HG03064 (cell line): ENCODE data around the gene ATL1.
"Not testable (repeated sequence)": the region's sequence is repeated elsewhere in the genome, so short reads cannot be mapped to it uniquely, and the experiment has no call there.

ENCODE experiments used
- ATAC-seq: cut with Tn5 transposase; IDR thresholded peaks from one replicate; pipeline ENCODE4 v1.9.1; 2021; ENCODE audit warnings: low read depth; ENCODE audit not compliant: unreplicated experiment

The ATL1 gene

DNA sequence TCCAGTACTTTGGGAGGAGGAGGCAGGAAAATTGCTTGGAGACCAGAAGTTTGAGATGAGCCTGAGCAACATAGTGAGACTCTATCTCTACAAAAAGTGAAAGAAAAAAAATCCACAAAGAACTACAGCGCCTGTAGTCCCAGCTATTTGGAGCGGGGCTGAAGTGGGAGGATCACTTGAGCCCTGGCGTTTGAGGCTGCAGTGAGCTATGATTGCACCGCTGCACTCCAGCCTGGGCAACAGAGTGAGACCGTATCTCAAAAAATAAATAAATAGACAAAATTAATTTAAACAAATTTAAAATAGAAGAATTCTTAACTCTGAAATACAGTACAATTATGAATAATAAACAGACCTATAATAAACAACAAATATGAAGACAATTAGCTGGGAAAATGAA lies 40.9 kb downstream of the ATL1 start:
- no peak for ATAC-seq

DNA sequence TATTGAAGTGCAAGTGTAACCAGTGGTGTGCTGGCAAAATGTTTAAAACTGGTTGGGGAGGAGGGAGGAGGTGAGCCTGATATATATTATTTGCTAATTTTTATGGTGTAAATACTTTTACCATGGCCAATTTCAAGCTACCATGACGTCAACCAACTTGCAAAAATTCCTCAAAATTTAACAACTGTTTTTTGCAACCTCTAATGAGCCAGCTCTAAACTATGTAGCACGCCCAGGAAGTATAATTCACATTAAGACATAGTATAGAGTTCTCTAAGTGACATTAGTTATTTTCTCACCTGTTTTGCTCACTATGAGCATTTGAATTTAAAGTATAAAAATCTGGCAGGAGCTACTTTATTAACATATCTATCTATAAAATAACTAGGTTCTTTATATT lies 41.4 kb downstream of the ATL1 start:
- no peak for ATAC-seq

DNA sequence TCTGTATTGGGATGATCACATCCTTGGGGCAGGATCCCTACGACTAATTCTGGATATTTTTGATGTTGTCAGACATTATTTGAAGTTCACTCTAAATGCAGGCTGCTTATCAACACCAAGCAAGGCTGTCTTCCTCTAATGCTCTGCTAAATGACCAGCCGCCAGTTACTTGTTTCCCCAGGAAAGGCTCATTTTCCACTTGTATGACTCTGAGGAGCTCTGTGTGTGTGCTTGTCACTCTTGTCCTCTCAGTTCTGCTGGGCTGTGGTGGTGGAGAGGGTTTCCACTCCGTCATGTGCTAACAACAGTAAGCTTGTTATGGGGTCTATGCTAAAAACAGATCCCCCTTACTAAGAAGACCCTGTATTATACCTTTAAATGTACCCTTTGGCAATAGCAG lies 42.1 kb downstream of the ATL1 start:
- ATAC-seq: no peak

DNA sequence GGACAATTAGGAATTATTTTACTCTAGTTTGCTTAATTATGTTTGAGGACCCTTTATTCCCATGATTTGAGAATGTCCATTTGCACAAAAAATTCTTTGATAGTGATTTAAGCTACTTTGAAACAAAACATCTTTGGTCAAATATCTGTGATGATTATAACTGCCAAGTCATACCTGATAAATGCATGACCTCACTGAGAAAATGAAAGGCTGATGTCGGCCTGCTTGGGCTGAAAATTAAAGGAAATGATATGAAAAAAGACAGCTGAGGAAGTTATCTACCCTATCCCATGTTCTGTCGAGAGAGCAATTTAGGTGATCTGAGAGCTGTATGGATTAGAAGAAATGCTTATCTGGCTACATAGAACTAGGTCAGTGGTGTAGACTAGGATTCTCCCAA lies 43.6 kb downstream of the ATL1 start:
- ATAC-seq: no peak

DNA sequence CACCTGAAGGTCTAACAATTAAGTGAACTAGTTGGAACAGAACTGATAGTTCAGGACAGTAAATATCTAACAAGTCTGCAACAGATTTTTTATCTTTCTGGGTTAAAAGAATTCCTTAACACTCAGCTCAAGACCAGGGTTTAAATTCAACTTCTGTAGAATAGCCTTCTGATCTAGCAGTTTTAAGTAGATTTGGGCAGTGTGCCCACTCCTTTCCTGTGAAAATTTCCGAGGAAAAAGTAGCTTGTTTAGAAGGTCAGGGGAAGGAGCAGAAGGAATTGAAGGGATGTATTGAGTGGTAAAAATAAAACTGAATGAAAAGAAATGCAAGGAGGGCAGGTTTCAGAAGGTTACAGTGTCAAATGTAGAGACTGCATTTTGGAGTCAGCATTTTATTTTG lies 45.8 kb downstream of the ATL1 start:
- no peak for ATAC-seq

DNA sequence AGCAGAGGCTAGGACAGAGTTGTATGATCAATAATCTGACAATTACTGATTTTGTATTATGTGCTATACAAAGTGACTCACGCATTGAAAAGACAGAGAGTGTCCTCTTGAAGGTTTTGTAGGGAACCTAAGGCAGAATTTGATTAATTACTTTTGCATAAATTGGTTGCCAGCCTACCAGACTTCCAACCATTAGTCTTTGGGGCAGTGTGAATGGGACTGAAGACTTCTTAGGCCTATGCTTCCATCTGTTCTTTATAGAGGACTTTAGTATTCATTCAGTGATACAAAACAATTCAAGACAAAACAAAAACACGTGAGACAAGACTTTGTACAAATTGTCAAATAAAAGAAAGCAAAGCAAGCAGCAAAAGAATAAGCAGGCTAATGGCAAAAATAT lies 46.5 kb downstream of the ATL1 start:
- ATAC-seq: no peak

DNA sequence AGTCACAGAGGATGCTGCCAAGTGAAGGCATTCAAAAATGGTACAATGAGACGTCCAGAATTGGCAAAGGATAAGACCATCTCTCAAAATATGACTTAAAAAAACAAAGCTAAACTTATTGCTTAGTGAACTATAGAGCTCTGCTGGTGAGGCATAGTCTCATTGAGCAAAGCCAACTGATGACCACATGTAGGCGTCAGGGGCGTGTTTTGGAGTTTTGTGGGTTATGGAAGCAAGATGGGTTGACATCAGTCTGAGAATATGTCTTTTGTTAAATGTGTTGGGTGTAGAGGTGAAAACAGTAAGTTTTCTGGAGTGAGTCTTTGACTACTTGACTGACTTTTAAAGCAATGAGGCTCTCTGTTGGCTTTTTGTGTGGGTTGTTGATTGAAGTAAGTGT lies 47.2 kb downstream of the ATL1 start:
- ATAC-seq: no peak

DNA sequence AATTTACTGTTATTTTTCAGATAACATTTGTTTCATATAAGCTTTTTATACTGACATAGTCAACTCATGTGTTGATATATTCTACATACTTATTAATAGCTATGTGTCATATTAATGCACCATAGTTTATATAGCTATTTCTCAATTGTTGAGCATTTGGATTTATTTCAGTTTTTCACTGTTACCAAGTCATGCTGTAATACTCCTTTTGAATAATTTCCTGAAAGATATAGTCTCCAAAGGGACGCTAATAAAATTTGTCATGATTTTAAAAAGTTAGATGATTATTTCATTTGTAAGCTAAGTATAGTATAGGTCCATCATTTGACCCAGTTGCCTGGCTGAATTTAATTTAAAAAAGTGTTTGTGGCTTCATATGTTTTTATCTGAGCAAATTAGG lies 47.8 kb downstream of the ATL1 start:
- ATAC-seq: no peak

DNA sequence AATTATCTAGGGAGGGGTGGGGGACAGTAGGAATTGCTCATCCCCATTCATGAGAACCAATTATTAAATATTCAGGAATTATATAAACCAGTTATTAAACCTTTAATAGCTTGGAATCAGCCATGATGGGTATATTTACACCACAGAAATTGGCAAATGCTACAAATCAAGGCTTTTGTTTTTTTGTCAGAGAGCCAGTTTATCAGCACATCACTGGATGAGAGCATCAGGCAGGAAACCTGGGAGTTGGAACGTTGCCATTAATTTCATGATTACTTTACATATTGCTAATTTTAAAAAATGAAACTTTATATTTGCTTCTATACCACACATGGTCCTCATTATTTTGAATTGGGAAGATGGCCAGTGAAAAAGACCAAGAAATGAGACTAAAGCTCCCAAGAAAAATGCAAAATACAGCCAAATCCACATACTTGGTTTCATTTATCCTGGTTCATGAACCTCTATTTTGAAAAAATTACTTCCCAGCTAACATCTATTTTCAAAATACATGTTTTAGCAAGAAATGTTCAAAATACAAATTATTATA lies 48.4 kb downstream of the ATL1 start:
- no peak for ATAC-seq

DNA sequence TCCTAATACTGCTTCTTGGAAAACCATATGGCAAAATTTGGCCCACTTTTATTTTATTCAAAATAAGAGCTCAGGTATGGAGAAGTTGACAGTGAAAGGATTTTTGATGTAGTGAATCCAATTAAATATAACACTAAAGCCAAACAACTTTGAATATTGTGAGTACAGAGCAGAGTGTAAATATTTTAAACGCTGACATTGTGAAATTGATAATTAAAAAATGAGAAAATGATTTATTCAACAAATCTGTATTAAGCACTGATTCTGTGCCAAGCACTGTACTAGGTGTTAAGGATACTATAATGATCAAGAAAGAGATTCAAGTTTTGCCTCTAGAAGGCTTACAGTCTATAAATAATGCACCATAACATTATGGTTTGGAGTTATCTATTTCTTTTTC lies 50.5 kb downstream of the ATL1 start:
- no peak for ATAC-seq

DNA sequence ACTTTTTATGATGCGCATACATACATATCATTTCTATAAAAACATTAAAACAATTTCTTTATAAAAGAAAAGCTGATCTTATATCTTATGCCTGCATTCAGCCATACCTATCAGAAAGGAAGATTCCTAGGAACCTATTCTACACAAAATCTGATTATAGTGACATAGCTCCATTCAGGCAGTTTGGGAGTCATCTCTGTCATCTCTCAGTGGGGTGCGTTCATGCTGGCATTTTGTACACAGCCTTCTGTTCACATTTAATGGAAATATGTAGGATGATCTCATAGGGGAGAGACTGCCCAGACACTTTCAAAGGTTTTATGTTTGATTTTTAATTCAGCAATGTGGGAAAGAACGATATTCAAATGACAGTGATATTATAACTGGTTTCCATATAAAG lies 52.9 kb downstream of the ATL1 start:
- ATAC-seq: no peak

DNA sequence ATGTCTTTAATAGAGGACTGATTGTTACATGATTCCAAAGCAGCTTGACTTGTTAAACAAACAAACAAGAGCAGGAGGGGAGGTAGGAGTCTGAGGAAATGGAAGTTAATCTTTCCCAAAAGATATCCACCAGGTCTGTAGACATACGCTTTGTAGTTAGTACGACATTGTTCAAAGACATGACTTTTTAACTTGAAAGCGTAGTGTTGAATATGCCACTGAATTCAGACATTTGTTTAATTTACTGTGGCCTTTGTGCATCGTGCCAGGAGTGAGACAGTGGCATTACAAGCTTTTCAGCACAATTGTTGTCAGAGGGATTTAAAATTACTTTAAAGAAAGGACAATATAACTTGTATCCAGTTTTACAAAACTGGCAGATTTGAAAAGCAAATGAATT lies 55.1 kb downstream of the ATL1 start:
- ATAC-seq: no peak

DNA sequence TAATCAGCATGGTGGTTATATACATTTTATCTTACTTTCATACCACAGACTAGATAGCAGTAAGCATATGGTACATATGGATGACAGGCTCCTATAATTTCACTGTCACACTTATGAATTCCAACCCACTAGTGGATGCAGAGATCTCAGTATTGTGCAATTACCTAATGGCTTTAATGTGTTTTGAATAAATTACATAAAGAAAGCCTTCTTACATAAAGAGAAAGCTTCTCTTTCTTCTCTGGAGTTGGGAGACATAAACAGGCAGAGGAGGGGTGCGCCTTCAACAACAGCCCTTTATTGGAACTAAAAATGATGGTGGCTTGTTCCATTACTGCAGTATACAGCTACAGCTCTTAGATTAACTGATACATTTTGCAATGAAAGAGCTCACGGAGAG lies 55.6 kb downstream of the ATL1 start:
- no peak for ATAC-seq

DNA sequence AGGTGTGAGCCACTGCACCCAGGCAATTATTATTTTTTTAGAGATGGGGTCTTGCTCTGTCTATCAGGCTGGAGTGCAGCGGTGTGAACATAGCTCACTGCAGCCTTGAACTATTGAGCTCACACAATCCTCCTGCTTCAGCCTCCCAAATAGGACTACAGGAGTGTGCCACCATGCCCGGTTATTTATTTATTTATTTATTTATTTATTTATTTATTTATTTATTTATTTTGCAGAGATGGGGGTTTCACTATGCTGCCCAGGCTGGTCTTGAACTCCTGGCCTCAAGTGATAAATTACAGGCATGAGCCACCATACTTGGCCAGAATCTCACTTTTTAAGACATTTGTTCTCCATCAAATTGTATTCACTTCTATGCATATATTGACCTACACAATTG lies 56.3 kb downstream of the ATL1 start:
- no peak for ATAC-seq

DNA sequence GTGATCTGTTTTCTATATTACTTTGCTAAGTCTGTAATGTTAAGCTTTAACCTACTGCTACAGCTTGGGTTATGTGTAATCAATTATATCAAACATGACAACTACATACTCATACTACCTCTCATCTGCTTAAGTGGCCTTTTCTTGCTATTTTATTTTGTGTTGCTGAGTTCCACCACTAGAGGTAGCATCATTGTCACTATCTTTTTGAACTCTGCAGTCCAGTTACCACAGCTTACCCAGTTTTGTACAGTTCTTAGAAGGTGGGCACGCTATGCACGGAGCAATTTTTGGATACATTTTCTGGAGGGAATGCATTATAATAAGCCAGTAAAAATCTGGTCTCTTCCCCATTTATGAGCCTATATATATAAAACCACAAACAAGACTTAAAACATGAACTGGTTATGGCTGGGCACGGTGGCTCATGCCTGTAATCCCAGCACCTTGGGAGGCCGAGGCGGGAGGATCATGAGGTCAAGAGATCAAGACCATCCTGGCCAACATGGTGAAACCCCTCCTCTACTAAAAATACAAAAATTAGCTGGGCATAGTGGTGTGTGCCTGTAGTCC lies 59.7 kb downstream of the ATL1 start:
- ATAC-seq: no peak

DNA sequence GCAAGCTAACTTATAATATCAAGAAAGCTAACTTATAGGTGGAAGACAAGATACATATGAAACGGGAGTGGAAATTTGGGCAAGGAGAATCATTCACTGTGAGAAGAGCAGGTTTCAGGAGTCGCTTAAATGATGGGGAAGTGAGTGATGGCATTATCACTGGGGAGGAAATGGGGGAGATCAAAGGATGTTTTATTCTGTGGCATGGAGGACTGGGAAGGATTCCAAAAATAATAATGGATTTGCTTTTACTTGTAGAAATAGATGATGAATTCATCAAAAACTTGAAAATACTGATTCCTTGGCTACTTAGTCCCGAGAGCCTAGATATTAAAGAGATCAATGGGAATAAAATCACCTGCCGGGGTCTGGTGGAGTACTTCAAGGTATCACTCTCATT lies 60.4 kb downstream of the ATL1 start:
- no peak for ATAC-seq

DNA sequence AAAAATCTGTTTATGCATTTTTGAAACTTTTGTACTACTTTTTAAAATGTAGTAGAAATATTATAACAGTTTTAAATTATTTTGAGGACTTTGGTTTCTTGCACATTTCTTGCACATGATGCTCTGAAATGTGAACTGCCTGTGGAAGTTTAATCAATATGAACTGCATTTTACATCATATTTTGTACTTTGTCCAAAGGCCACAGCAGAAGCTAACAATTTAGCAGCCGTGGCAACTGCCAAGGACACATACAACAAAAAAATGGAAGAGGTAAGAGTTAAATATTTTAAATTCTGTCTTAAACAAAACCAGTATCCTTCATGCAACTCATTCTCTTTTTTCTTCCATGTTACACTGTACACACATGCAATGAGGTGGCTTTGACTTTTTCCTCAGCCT lies 63.0 kb downstream of the ATL1 start:
- no peak for ATAC-seq

DNA sequence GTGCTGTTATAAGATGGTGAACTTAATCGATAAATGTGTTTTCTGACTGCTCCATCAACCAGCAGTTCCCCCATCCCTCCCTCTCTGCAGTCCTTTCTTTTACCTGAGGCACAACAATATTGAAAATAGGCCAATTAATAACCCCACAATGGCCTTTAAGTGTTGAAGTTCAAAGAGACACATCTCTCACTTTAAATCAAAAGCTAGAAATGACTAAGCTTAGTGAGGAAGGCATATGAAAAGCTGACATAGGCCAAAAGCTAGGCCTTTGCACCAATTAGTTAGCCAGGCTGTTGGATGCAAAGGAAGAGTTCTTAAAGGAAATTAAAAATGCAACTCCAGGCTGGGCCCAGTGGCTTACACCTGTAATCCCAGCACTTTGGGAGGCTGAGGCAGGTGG lies 64.5 kb downstream of the ATL1 start:
- ATAC-seq: no peak

DNA sequence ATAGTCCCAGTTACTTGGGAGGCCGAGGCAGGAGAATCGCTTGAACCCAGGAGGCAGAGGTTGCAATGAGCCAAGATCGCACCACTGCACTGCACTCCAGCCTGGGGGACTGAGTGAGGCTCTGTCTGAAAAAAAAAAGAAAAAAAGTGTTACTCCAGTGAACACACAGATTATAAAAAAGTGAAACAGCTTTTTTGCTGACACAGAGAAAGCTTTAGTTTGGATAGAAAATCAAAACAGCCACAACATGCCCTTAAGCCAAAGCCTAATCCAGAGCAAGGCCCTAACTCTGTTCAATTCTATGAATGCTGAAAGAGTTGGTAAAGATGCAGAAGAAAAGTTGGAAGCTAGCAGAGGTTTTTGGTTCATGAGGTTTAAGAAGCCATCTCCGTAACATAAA lies 65.0 kb downstream of the ATL1 start:
- not testable (repeated sequence) for ATAC-seq

DNA sequence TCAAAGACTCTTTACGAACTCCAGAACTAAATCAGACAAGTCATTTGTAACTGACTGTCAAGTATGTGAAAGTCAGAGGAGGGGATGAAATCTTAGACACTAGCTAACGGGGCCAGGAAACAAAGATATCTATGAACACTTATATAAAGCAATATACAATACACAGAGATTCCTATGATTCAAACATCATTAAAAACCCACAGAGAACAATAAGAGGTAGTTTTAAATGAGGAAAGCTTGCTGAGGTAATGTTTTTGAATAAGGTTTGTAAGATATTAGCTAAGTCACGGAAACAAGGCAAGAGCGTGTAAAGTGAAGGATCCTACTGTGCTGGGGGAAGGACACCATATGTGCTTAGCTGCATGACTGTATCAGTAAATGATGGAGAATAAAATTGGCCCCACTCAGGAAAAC lies 71.5 kb downstream of the ATL1 start:
- ATAC-seq: no peak

DNA sequence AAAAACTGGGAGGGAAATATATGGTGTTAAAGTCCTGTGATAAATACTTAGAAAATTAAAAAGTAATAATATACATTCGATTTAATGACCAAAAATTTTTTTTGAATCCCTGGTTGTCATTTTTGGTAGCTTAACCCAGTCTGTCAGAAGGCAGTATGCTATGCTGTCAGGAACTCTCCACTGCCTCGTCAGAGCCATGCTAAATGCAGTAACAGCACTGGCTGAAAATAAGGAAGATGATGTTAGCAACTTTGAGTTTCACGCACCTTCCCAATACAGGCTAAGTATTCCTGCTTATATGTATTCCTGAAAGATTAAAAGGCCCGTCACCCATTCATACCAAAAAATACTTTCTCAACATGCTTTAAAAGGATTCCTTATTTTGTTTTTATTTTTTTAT lies 74.0 kb downstream of the ATL1 start:
- no peak for ATAC-seq

DNA sequence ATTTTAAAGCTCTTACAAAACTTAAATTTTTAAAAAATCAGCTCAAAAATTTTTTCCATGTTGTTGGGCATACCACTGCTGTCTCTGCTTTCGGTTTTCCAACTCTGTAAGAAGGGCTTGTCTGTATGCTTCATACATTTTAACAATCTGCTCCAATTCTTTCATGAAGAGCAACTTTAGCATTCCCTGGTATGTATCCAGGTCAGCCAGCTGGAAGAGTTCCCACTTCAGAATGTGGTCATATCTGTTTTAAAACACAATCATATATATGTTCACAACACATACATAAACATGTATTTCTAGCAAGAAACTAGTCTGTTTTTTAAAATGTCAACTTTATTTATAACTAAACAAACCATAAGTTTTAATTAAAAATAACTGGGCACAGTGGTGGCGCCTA lies 75.2 kb downstream of the ATL1 start:
- no peak for ATAC-seq

DNA sequence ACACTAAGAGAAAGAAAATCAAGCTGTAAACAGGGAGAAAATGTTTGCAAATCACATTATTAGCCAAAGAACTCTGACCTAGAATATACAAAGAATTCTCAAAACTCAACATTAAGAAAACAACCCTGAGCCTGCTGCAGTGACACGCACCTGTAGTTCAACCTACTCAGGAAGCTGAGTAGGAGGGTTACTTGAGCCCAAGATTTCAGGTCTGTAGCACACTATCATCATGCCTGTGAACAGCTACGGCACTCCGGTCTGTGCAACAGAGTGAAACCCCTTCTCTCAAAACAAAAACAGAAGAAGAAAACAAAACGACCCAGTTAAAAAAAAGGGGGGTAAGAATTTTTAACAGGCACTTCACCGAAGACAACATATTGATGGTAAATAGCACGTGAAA lies 87.3 kb downstream of the ATL1 start:
- peak; percentile 78 for ATAC-seq
